Neural progenitor cell (in vitro differentiated cells): ENCODE measurements around the gene ARL8A. TPM values are rescaled to one million over a fixed set of nuclear protein-coding genes. Genes with fewer than 3 reads are reported as not detected.

Source experiments
- DNase-seq: peaks from one replicate; pipeline ENCODE4 v3.0.0-alpha.2; 2016; ENCODE audit warnings: low spot score
- H2AFZ ChIP-seq: fragments of 200-600 bp; sonication (generic); replicated peaks from 2 replicates; pipeline ENCODE4 v1.6.1; 2016; ENCODE audit warnings: antibody characterized with exemption
- H3F3A ChIP-seq: fragments of 200-600 bp; sonication (generic); 2 replicates; pipeline ENCODE4 v1.6.1; 2016; ENCODE audit warnings: antibody characterized with exemption, low read depth
- H3K27ac ChIP-seq: fragments of 200-600 bp; sonication (generic); 2 replicates; pipeline ENCODE4 v1.5.1; 2016; ENCODE audit warnings: mild to moderate bottlenecking
- H3K27me3 ChIP-seq: fragments of 200-600 bp; sonication (generic); 2 replicates; pipeline ENCODE4 v1.6.1; 2016; ENCODE audit warnings: mild to moderate bottlenecking, moderate library complexity
- H3K36me3 ChIP-seq: fragments of 200-600 bp; sonication (generic); 2 replicates; pipeline ENCODE4 v1.5.1; 2016
- H3K4me1 ChIP-seq: fragments of 200-600 bp; sonication (generic); 2 replicates; pipeline ENCODE4 v1.6.1; 2016; ENCODE audit warnings: mixed run types
- H3K4me2 ChIP-seq: fragments of 200-600 bp; sonication (generic); 2 replicates; pipeline ENCODE4 v1.6.1; 2016
- H3K4me3 ChIP-seq: fragments of 200-600 bp; sonication (generic); 2 replicates; pipeline ENCODE4 v1.5.1; 2016
- H3K79me2 ChIP-seq: fragments of 200-600 bp; sonication (generic); 2 replicates; pipeline ENCODE4 v1.6.1; 2016; ENCODE audit warnings: low read depth
- H3K9ac ChIP-seq: fragments of 200-600 bp; sonication (generic); 2 replicates; pipeline ENCODE4 v1.6.1; 2016
- H3K9me3 ChIP-seq: fragments of 200-600 bp; sonication (generic); 2 replicates; pipeline ENCODE4 v1.5.1; 2016; ENCODE audit warnings: low read depth
- H4K20me1 ChIP-seq: fragments of 200-600 bp; sonication (generic); 2 replicates; pipeline ENCODE4 v1.6.1; 2016; ENCODE audit warnings: low read depth
- H3K27ac Mint-ChIP-seq: 3 replicates; pipeline ENCODE4 v1.8.0; 2021; ENCODE audit warnings: mixed read lengths
- H3K27me3 Mint-ChIP-seq: 2 replicates; pipeline ENCODE4 v1.8.0; 2022; ENCODE audit warnings: low read depth, mild to moderate bottlenecking, inconsistent platforms, moderate library complexity, mixed read lengths; ENCODE audit not compliant: insufficient read depth
- H3K36me3 Mint-ChIP-seq: 3 replicates; pipeline ENCODE4 v1.8.0; 2021; ENCODE audit warnings: mixed read lengths
- H3K4me1 Mint-ChIP-seq: 3 replicates; pipeline ENCODE4 v1.8.0; 2021; ENCODE audit warnings: mixed read lengths
- H3K4me3 Mint-ChIP-seq: 3 replicates; pipeline ENCODE4 v1.8.0; 2021; ENCODE audit warnings: mild to moderate bottlenecking, moderate library complexity, mixed read lengths
- H3K9me3 Mint-ChIP-seq: 3 replicates; pipeline ENCODE4 v1.8.0; 2020; ENCODE audit warnings: mixed read lengths
- CTCF ChIP-seq: fragments of 200-600 bp; sonication (generic); IDR thresholded peaks from 2 replicates; pipeline ENCODE4 v1.5.1; 2017; ENCODE audit warnings: antibody characterized with exemption, mild to moderate bottlenecking
- EZH2 ChIP-seq: fragments of 200-600 bp; sonication (generic); IDR thresholded peaks from 2 replicates; pipeline ENCODE4 v1.6.1; 2017; ENCODE audit warnings: antibody characterized with exemption, mild to moderate bottlenecking, moderate library complexity
- EZH2phosphoT487 ChIP-seq: fragments of 200-600 bp; sonication (generic); IDR thresholded peaks from 2 replicates; pipeline ENCODE4 v1.6.1; 2017; ENCODE audit warnings: antibody characterized with exemption
- total RNA-seq: library from RNA; depleted of rRNA; stranded (reverse); fragments of >200 nt; gene quantifications from 2 replicates; pipeline ENCODE4 v1.2.3, GENCODE V29; 2015; ENCODE audit warnings: low replicate concordance

ARL8A gene
- total RNA-seq, 1 donor from 2014 or later, result 13.3 TPM

- no peak overlapping the region for H3K9ac ChIP-seq
- no peaks in the 10 kb centered on the region for H3K9me3 ChIP-seq
- no peaks in the 10 kb centered on the region for H3K9me3 Mint-ChIP-seq
Measured at GRCh38 chr1:202176949-202177927, 32.7 kb upstream of the ARL8A start.

GRCh38 chr1:202173993-202174392 lies 29.5 kb upstream of the ARL8A start:
- no peak for DNase-seq
- H2AFZ ChIP-seq, result no peak overlapping the region
- H3K4me3 ChIP-seq, result no peak overlapping the region
- H3K36me3 ChIP-seq, result no peaks in the 10 kb centered on the region
- H3K4me2 ChIP-seq, result no peak overlapping the region
- no peaks in the 10 kb centered on the region for H3K9me3 ChIP-seq
- H3K4me1 Mint-ChIP-seq, result no peaks in the 10 kb centered on the region
- no peak for TF ChIP-seq CTCF
- no peaks in the 10 kb centered on the region for H3K9me3 Mint-ChIP-seq
- no peaks in the 10 kb centered on the region for H4K20me1 ChIP-seq
- peaks cover 7% of the 10 kb centered on the region for H3K27me3 Mint-ChIP-seq
- no peaks in the 10 kb centered on the region for H3K27me3 ChIP-seq
- no peak overlapping the region for H3K9ac ChIP-seq
- no peak overlapping the region for H3K4me3 Mint-ChIP-seq
- H3F3A ChIP-seq, result peaks cover 4% of the 10 kb centered on the region
- H3K27ac Mint-ChIP-seq, result no peak overlapping the region
- no peaks in the 10 kb centered on the region for H3K36me3 Mint-ChIP-seq
- no peak overlapping the region for H3K27ac ChIP-seq
- H3K79me2 ChIP-seq, result no peaks in the 10 kb centered on the region
- no peaks in the 10 kb centered on the region for H3K4me1 ChIP-seq

More at GRCh38 chr1:202176949-202177927, 32.7 kb upstream of the ARL8A start:
- no peak for TF ChIP-seq EZH2phosphoT487
- peak; percentile 5 for TF ChIP-seq CTCF
- Mint-ChIP-seq H3K36me3 (no peaks in the 10 kb centered on the region), H3K4me1 (peaks cover 3% of the 10 kb centered on the region), H3K27ac (no peak overlapping the region), H3K27me3 (peaks cover 5% of the 10 kb centered on the region), H3K4me3 (no peak overlapping the region)
- H3K4me2 ChIP-seq, result no peak overlapping the region
- no peaks in the 10 kb centered on the region for H3F3A ChIP-seq
- DNase-seq, result no peak
- no peak overlapping the region for H2AFZ ChIP-seq
- no peaks in the 10 kb centered on the region for H3K4me1 ChIP-seq
- H3K4me3 ChIP-seq, result no peak overlapping the region
- no peaks in the 10 kb centered on the region for H3K79me2 ChIP-seq
- H3K36me3 ChIP-seq, result no peaks in the 10 kb centered on the region
- no peaks in the 10 kb centered on the region for H4K20me1 ChIP-seq
- no peaks in the 10 kb centered on the region for H3K27me3 ChIP-seq
- no peak overlapping the region for H3K27ac ChIP-seq

GRCh38 chr1:202172015-202172355 lies 27.4 kb upstream of the ARL8A start:
- H3K36me3 ChIP-seq, result no peaks in the 10 kb centered on the region
- no peak overlapping the region for H3K27ac Mint-ChIP-seq
- no peak overlapping the region for H2AFZ ChIP-seq
- H4K20me1 ChIP-seq, result no peaks in the 10 kb centered on the region
- no peak overlapping the region for H3K27ac ChIP-seq
- no peaks in the 10 kb centered on the region for H3K9me3 ChIP-seq
- TF ChIP-seq EZH2phosphoT487 (no peak), EZH2 (no peak), CTCF (no peak)
- peaks cover 9% of the 10 kb centered on the region for H3K27me3 Mint-ChIP-seq
- H3K9me3 Mint-ChIP-seq, result no peaks in the 10 kb centered on the region
- no peak overlapping the region for H3K4me2 ChIP-seq
- H3K4me3 Mint-ChIP-seq, result no peak overlapping the region
- no peaks in the 10 kb centered on the region for H3K36me3 Mint-ChIP-seq
- H3K27me3 ChIP-seq, result no peaks in the 10 kb centered on the region
- no peaks in the 10 kb centered on the region for H3K79me2 ChIP-seq
- no peak for DNase-seq
- no peak overlapping the region for H3K4me3 ChIP-seq
- peaks cover 4% of the 10 kb centered on the region for H3K4me1 Mint-ChIP-seq
- peaks cover 4% of the 10 kb centered on the region for H3F3A ChIP-seq
- no peaks in the 10 kb centered on the region for H3K4me1 ChIP-seq
- H3K9ac ChIP-seq, result no peak overlapping the region
